GM10266 (cell line): ENCODE measurements around the gene B9D2.
"Not testable (repeated sequence)": the region's sequence is repeated elsewhere in the genome, so short reads cannot be mapped to it uniquely, and the experiment has no call there.

Experiments
- DNase-seq: peaks from one replicate; pipeline ENCODE4 v3.0.0; 2012; ENCODE audit errors: extremely low spot score
- CTCF ChIP-seq: IDR thresholded peaks from 2 replicates; pipeline ENCODE4 v1.5.1; 2012; ENCODE audit warnings: mild to moderate bottlenecking, low read depth; ENCODE audit not compliant: control insufficient read depth, insufficient read depth; ENCODE audit errors: missing control alignments

Gene B9D2

GRCh38 chr19:41363753-41364523 lies at the start of gene B9D2:
B9D2 (minus strand) TSS chr19:41364149; CDS start chr19:41363519, 630 bp downstream.
- DNase-seq: peak; percentile 95
- TF ChIP-seq CTCF: no peak

GRCh38 chr19:41412953-41413352 lies 49.0 kb upstream of the B9D2 start:
- no peak for TF ChIP-seq CTCF
- no peak for DNase-seq

- no peak for TF ChIP-seq CTCF
- DNase-seq: no peak
Measured at GRCh38 chr19:41411968-41412265, 48.0 kb upstream of the B9D2 start.

GRCh38 chr19:41411100-41411967 lies 47.4 kb upstream of the B9D2 start:
- no peak for TF ChIP-seq CTCF
- no peak for DNase-seq

GRCh38 chr19:41410336-41411054 lies 46.5 kb upstream of the B9D2 start:
- DNase-seq: no peak
- no peak for TF ChIP-seq CTCF

GRCh38 chr19:41409288-41409687 lies 45.3 kb upstream of the B9D2 start:
- TF ChIP-seq CTCF: no peak
- DNase-seq: no peak

GRCh38 chr19:41408846-41409245 lies 44.9 kb upstream of the B9D2 start:
- not testable (repeated sequence) for DNase-seq
